T47D (cell line): ENCODE results near the gene TP53I11.

Experiments used
- DNase-seq, 2 experiments: peaks; one replicate each; pipeline versions ENCODE4 v3.0.0 to v3.0.0-alpha.2; 2011 to 2012; ENCODE audit warnings: low read depth in 1 of 2, low spot score in 1 of 2
- JUND ChIP-seq: IDR thresholded peaks from 2 replicates; pipeline ENCODE4 v1.6.1; 2012; ENCODE audit warnings: low read depth
- in situ Hi-C: cut with HindIII; loops from 2 replicates; pipeline ENCODE4 v1.10.0; 2016; ENCODE audit warnings: low sequenced_read_pairs, low pct_unique_long_range_greater_than_20kb

TP53I11 gene

GRCh38 chr11:44950625-44951476, at the start of gene TP53I11:
TSS of gene TP53I11 (minus strand) at chr11:44950883. CDS start at chr11:44938335, 12,548 bp downstream.
- peak; percentile 84 to 95 for DNase-seq
- TF ChIP-seq JUND: no peak
- in situ Hi-C loops: no loop called here

GRCh38 chr11:44999068-44999467, 48.4 kb upstream of the TP53I11 start:
- DNase-seq: no peak
- in situ Hi-C loops: no loop called here
- no peak for TF ChIP-seq JUND

- in situ Hi-C loops: no loop called here
- no peak for TF ChIP-seq JUND
- DNase-seq: no peak
These were observed 47.4 kb upstream of the TP53I11 start for GRCh38 chr11:44998051-44998450.

GRCh38 chr11:44997566-44997965, 46.9 kb upstream of the TP53I11 start:
- in situ Hi-C loops: no loop called here
- DNase-seq: no peak
- no peak for TF ChIP-seq JUND

- no peak for TF ChIP-seq JUND
- DNase-seq: no peak
- in situ Hi-C loops: no loop called here
These were observed 44.1 kb upstream of the TP53I11 start for GRCh38 chr11:44994753-44995152.

GRCh38 chr11:44993971-44994704, 43.5 kb upstream of the TP53I11 start:
- TF ChIP-seq JUND: no peak

GRCh38 chr11:44992774-44993173, 42.1 kb upstream of the TP53I11 start:
- in situ Hi-C loops: no loop called here
- no peak for DNase-seq
- TF ChIP-seq JUND: no peak

More at GRCh38 chr11:44993971-44994704, 43.5 kb upstream of the TP53I11 start:
- in situ Hi-C loops: no loop called here
- peak in 1 of 2 experiments; percentile 41 for DNase-seq

- DNase-seq: no peak
- in situ Hi-C loops: no loop called here
- TF ChIP-seq JUND: no peak
These were observed 41.5 kb upstream of the TP53I11 start for GRCh38 chr11:44992181-44992582.

- no peak for TF ChIP-seq JUND
- in situ Hi-C loops: no loop called here
- no peak for DNase-seq
These were observed 40.0 kb upstream of the TP53I11 start for GRCh38 chr11:44990665-44991064.

- DNase-seq: no peak
- in situ Hi-C loops: no loop called here
- TF ChIP-seq JUND: no peak
These were observed 39.3 kb upstream of the TP53I11 start for GRCh38 chr11:44989831-44990566.

- no peak for DNase-seq
- in situ Hi-C loops: no loop called here
- TF ChIP-seq JUND: no peak
These were observed 38.4 kb upstream of the TP53I11 start for GRCh38 chr11:44988981-44989635.

- no peak for TF ChIP-seq JUND
- no peak for DNase-seq
- in situ Hi-C loops: no loop called here
These were observed 37.4 kb upstream of the TP53I11 start for GRCh38 chr11:44988111-44988510.
